Breast epithelium (tissue), 4 donors: ENCODE data around the gene KAT8. TPM values are rescaled to one million over a fixed set of nuclear protein-coding genes. Genes with fewer than 3 reads are reported as not detected.
A peak's percentile ranks its signal among the peaks of the same experiment; 100 is the strongest.

ENCODE experiments used
- DNase-seq, 2 donors: peaks; one replicate each; pipeline ENCODE4 v3.0.0-alpha.2; 2019; ENCODE audit warnings: low spot score in 2 of 2
- H3K27ac ChIP-seq, 2 donors: fragments of 200-600 bp; sonication (generic) in 1 of 2; one replicate each; pipeline ENCODE4 v1.5.1; 2016 to 2019; ENCODE audit warnings: mild to moderate bottlenecking in 1 of 2
- H3K27me3 ChIP-seq, 2 donors: fragments of 200-600 bp; sonication (generic) in 1 of 2; one replicate each; pipeline versions ENCODE4 v1.5.1 to v1.6.0; 2017 to 2019; ENCODE audit warnings: control low read depth in 1 of 2, mild to moderate bottlenecking in 1 of 2
- H3K36me3 ChIP-seq: fragments of 200-600 bp; one replicate; pipeline ENCODE4 v1.5.1; 2019
- H3K4me1 ChIP-seq, 2 donors: fragments of 200-600 bp; sonication (generic); one replicate each; pipeline ENCODE4 v1.5.1; 2016 to 2019; ENCODE audit warnings: control low read depth in 1 of 2
- H3K4me3 ChIP-seq, 3 donors: fragments of 200-600 bp; sonication (generic); 1 replicate in 2 of 3; 2 replicates in 1 of 3; pipeline ENCODE4 v1.5.1; 2016 to 2019; ENCODE audit warnings: mild to moderate bottlenecking in 3 of 3, moderate library complexity in 2 of 3
- H3K9me3 ChIP-seq, 2 donors: fragments of 200-600 bp; sonication (generic) in 1 of 2; one replicate each; pipeline ENCODE4 v1.5.1; 2016 to 2019; ENCODE audit warnings: control low read depth in 1 of 2
- POLR2A ChIP-seq: fragments of 450-650 bp; IDR thresholded peaks from one replicate; pipeline ENCODE4 v1.6.1; 2016; ENCODE audit warnings: antibody characterized with exemption, mild to moderate bottlenecking, moderate library complexity
- POLR2AphosphoS5 ChIP-seq, 3 donors: sonication (generic); formaldehyde crosslinking; IDR thresholded peaks; one replicate each; pipeline ENCODE4 v1.6.1; 2017; ENCODE audit warnings: antibody characterized with exemption in 3 of 3
- intact Hi-C: fragments of 100-400 bp; cut with DNase I; formaldehyde crosslinking; loops from one replicate; pipeline ENCODE4 v1.15.1; 2023; ENCODE audit warnings: low total_unique reads
- total RNA-seq, 3 donors: library from RNA; depleted of rRNA; stranded (reverse); fragments of >200 nt; gene quantifications; one replicate each; pipeline ENCODE4 v1.1.0, GENCODE V29; 2016
- TF ChIP-seq, protein P1 (sequence below), 3 donors: fragments of 450-650 bp; IDR thresholded peaks; one replicate each; pipeline ENCODE4 v1.5.1; 2016 to 2017; ENCODE audit warnings: antibody characterized with exemption in 3 of 3, mild to moderate bottlenecking in 3 of 3, moderate library complexity in 3 of 3

KAT8 gene
- total RNA-seq, 3 donors from 2014 or later: 53.6 to 85.0 (median 67.8) TPM

GRCh38 chr16:31111881-31112466, 5.5 kb upstream of the KAT8 start:
- TF ChIP-seq POLR2A (no peak), POLR2AphosphoS5 (IDR thresholded peaks at IDR 0.05) (no peak)
- TF ChIP-seq, protein P1, sequence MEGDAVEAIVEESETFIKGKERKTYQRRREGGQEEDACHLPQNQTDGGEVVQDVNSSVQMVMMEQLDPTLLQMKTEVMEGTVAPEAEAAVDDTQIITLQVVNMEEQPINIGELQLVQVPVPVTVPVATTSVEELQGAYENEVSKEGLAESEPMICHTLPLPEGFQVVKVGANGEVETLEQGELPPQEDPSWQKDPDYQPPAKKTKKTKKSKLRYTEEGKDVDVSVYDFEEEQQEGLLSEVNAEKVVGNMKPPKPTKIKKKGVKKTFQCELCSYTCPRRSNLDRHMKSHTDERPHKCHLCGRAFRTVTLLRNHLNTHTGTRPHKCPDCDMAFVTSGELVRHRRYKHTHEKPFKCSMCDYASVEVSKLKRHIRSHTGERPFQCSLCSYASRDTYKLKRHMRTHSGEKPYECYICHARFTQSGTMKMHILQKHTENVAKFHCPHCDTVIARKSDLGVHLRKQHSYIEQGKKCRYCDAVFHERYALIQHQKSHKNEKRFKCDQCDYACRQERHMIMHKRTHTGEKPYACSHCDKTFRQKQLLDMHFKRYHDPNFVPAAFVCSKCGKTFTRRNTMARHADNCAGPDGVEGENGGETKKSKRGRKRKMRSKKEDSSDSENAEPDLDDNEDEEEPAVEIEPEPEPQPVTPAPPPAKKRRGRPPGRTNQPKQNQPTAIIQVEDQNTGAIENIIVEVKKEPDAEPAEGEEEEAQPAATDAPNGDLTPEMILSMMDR (IDR thresholded peaks at IDR 0.05): no peak
- no peaks in the 10 kb centered on the region for H3K27me3 ChIP-seq
- H3K27ac ChIP-seq: peak overlapping the region in 1 of 2 donors; percentile 72
- no peak for DNase-seq
- H3K4me3 ChIP-seq: no peak overlapping the region
- peaks cover 4% of the 10 kb centered on the region for H3K36me3 ChIP-seq
- H3K9me3 ChIP-seq: no peaks in the 10 kb centered on the region
- no peaks in the 10 kb centered on the region for H3K4me1 ChIP-seq
- intact Hi-C loops: no loop called here

DNA sequence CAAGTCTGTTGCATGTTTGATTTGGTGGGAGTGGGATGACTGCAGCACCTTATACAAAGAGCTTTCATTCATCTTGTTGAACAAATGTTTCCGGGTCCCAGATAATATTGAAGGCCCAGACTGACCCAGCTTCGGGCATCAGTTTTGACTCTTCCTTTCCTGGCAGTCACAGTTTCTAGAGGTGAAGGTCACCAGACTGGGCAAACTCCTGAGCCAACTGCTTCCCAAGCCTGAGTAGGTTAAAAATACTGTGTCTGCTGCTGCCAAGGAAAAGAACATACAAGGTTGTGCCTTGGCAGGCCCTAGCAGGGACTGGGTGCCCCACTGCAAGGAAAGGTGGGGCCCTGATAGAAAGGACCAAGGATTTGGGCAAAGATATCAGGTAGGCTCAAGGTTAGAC, 4.8 kb upstream of the KAT8 start:
- Histone ChIP-seq H3K4me3 (no peak overlapping the region), H3K9me3 (no peaks in the 10 kb centered on the region), H3K27me3 (no peaks in the 10 kb centered on the region), H3K36me3 (peaks cover 4% of the 10 kb centered on the region), H3K4me1 (no peaks in the 10 kb centered on the region), H3K27ac (peak overlapping the region; percentile 52 to 72)
- intact Hi-C loops: no loop called here
- no peak for TF ChIP-seq POLR2AphosphoS5 (IDR thresholded peaks at IDR 0.05)
- no peak for TF ChIP-seq POLR2A
- TF ChIP-seq, protein P1 (IDR thresholded peaks at IDR 0.05): no peak
- no peak for DNase-seq

DNA sequence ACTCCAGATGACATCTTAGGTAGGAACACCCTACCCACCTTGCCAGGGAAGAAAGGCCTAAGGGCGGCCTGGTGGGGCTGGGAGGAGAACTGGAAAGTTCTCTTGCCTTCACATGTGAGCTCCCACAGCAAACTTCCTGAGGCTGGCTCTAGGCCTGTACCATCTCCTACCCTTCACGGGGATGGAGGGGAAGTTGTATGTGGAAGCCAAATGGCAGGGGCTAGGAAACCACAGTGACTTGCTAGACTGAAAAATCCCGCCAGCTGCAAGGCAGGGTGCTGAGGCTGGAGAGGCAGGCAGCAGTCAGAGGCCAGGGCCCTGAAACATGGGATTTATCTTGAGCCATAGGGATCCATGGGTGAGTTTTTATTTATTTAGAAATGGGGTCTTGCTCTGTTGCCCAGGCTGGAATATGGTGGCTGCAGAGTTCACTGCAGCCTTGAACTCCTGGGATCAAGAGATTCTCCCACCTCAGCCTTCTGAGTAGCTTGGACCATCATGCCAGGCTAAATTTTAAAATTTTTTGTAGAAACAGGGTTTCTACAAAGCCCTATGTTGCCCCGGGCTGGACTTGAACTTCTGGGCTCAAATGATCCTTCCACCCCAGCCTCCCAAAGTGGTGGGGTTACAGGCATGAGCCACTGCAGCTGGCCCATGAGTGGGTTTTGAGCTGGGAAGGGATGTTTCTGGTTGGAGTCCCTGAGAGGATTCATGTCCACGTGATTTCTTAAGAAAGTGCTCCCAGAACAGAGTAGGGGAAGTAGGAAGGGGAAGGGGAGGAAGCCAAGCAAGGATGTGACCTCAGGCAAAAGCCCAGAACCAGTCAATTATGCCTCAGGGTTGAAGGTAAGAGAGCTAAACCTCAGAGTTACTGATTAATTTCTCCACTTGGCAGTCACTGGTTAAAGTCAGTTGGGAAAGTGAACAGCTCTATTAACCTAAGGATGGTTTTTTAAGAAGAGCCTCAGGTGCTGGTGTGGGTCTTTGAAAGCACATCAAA, 4.0 kb upstream of the KAT8 start:
- intact Hi-C loops: no loop called here
- Histone ChIP-seq H3K9me3 (no peaks in the 10 kb centered on the region), H3K27me3 (no peaks in the 10 kb centered on the region), H3K4me3 (no peak overlapping the region), H3K36me3 (peaks cover 4% of the 10 kb centered on the region), H3K27ac (peak overlapping the region; percentile 52 to 72), H3K4me1 (no peaks in the 10 kb centered on the region)
- TF ChIP-seq POLR2AphosphoS5 (IDR thresholded peaks at IDR 0.05) (no peak), POLR2A (no peak)
- TF ChIP-seq, protein P1 (IDR thresholded peaks at IDR 0.05): no peak
- no peak for DNase-seq

DNA sequence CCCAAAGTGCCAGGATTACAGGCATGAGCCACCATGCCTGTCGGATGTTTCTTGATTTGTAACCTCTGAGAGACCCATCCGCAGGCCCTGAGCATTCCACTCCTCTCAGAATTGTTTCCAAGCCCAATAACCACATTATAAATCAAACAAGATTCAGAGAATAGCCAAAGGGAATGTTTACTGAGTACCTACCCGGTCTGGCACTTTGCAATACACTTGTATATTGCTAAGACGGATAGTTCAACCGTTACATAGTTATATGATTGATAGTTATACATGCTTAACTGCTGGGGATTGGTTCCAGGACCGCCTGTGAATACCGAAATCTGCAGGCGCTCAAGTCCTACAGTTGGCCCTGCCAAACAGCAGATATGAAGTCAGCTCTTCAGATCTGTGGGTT, 3.0 kb upstream of the KAT8 start:
- H3K4me1 ChIP-seq: peaks cover 0 to 5% of the 10 kb centered on the region in 2 donors
- no peak for TF ChIP-seq POLR2AphosphoS5 (IDR thresholded peaks at IDR 0.05)
- no peak for TF ChIP-seq POLR2A
- TF ChIP-seq, protein P1 (IDR thresholded peaks at IDR 0.05): no peak
- H3K9me3 ChIP-seq: no peaks in the 10 kb centered on the region
- no peak overlapping the region for H3K4me3 ChIP-seq
- peak overlapping the region; percentile 52 to 72 for H3K27ac ChIP-seq
- peaks cover 4% of the 10 kb centered on the region for H3K36me3 ChIP-seq
- no peak for DNase-seq
- intact Hi-C loops: no loop called here
- no peaks in the 10 kb centered on the region for H3K27me3 ChIP-seq
